ENCODE data around the gene JMJD1C. TPM values are rescaled to one million over a fixed set of nuclear protein-coding genes. Genes with fewer than 3 reads are reported as not detected.

Gene JMJD1C
- total RNA-seq, 2 experiments from 2014 or later = 389 to 399 TPM

DNA sequence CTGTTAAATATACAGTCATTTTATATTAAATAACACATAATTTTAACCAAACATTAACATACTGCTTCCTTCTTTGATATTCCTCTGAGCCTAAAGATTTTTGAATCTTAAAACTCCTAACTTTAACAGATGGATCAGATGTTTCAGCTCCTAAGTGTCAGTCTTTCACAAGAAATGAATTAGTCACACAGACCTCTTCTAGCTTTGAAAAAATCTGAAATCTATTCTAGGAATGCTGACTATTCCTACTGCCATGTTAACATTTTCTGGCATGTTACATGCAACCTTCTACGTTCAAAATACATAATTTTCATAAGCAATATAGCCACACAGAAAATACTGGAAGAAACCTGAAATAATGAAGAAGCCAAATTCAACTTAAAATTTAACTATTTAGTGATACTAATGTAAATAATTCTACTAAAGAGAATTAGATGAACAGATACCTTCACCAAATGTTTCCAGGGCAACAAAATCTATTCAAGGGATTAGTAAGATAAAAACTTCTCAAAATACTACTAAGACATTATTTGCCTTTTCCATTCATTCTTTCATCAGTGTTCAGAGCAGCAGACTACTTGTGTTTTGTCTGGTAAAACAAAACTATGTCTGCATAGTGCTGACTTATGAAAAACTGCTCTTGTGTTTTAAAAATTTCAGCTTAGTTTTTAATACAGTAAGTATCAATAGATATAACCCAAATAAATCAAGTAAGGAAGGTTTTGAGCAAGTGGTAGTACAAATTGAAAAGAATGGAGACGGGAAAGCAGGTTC, 9.2 kb downstream of the JMJD1C start:
- intact Hi-C loops (cut with DNase I, micrococcal nuclease) = no loop called here
- Mint-ChIP-seq H3K4me1 (ENCODE audit: low read depth) (peaks cover 42% of the 10 kb centered on the region), H3K9me3 (no peaks in the 10 kb centered on the region), H3K27me3 (no peaks in the 10 kb centered on the region), H3K4me3 (no peak overlapping the region), H3K36me3 (ENCODE audit: low read depth) (peaks cover 15% of the 10 kb centered on the region), H3K27ac (no peak overlapping the region)
- H3K4me3 ChIP-seq (ENCODE audit: low read length) = no peak overlapping the region
- POLR2A ChIA-PET = no interaction called here
- H3K27ac ChIP-seq (ENCODE audit: low read depth in 1 of 2, low read length in 2 of 2) = no peak overlapping the region
- DNase-seq (no peak), ATAC-seq (ENCODE audit: poor library complexity) (no peak)
- H3K27me3 ChIP-seq (ENCODE audit: control insufficient read depth in 1 of 2, insufficient read depth in 2 of 2, low read length in 2 of 2) = no peaks in the 10 kb centered on the region
- no peaks in the 10 kb centered on the region for H3K36me3 ChIP-seq (ENCODE audit: insufficient read depth, low read length)
- CTCF ChIA-PET = interaction anchor here (1.3 kb wide), 1 partner anchor 173 kb away, joined by 3 read pairs; no protein-coding TSS in a partner anchor
- H3K9me3 ChIP-seq (ENCODE audit: control insufficient read depth in 1 of 2, insufficient read depth in 1 of 2, low read length in 2 of 2) = peaks cover 0 to 4% of the 10 kb centered on the region in 2 experiments
- TF ChIP-seq, protein P1, sequence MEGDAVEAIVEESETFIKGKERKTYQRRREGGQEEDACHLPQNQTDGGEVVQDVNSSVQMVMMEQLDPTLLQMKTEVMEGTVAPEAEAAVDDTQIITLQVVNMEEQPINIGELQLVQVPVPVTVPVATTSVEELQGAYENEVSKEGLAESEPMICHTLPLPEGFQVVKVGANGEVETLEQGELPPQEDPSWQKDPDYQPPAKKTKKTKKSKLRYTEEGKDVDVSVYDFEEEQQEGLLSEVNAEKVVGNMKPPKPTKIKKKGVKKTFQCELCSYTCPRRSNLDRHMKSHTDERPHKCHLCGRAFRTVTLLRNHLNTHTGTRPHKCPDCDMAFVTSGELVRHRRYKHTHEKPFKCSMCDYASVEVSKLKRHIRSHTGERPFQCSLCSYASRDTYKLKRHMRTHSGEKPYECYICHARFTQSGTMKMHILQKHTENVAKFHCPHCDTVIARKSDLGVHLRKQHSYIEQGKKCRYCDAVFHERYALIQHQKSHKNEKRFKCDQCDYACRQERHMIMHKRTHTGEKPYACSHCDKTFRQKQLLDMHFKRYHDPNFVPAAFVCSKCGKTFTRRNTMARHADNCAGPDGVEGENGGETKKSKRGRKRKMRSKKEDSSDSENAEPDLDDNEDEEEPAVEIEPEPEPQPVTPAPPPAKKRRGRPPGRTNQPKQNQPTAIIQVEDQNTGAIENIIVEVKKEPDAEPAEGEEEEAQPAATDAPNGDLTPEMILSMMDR (IDR thresholded peaks at IDR 0.05) = no peak
- H3K4me1 ChIP-seq (ENCODE audit: insufficient read depth, low read length) = no peaks in the 10 kb centered on the region

GRCh38 chr10:63455507-63455906, 10.3 kb downstream of the JMJD1C start:
- peaks cover 0 to 4% of the 10 kb centered on the region in 2 experiments for H3K9me3 ChIP-seq (ENCODE audit: control insufficient read depth in 1 of 2, insufficient read depth in 1 of 2, low read length in 2 of 2)
- DNase-seq (no peak), ATAC-seq (ENCODE audit: poor library complexity) (no peak)
- intact Hi-C loops (cut with DNase I, micrococcal nuclease) = no loop called here
- no peaks in the 10 kb centered on the region for H3K27me3 ChIP-seq (ENCODE audit: control insufficient read depth in 1 of 2, insufficient read depth in 2 of 2, low read length in 2 of 2)
- POLR2A ChIA-PET = no interaction called here
- CTCF ChIA-PET = interaction anchor here (1.3 to 2.6 kb wide), 2 partner anchors 10 to 265 kb away, joined by 5 to 11 read pairs; partner anchors contain the start of gene JMJD1C
- H3K4me3 ChIP-seq (ENCODE audit: low read length) = no peak overlapping the region
- Mint-ChIP-seq H3K36me3 (ENCODE audit: low read depth) (peaks cover 15% of the 10 kb centered on the region), H3K9me3 (no peaks in the 10 kb centered on the region), H3K4me3 (no peak overlapping the region), H3K27me3 (no peaks in the 10 kb centered on the region), H3K4me1 (ENCODE audit: low read depth) (peaks cover 36% of the 10 kb centered on the region), H3K27ac (no peak overlapping the region)
- no peak overlapping the region for H3K27ac ChIP-seq (ENCODE audit: low read depth in 1 of 2, low read length in 2 of 2)
- TF ChIP-seq, protein P1 (IDR thresholded peaks at IDR 0.05) = no peak
- H3K36me3 ChIP-seq (ENCODE audit: insufficient read depth, low read length) = no peaks in the 10 kb centered on the region
- H3K4me1 ChIP-seq (ENCODE audit: insufficient read depth, low read length) = no peaks in the 10 kb centered on the region

DNA sequence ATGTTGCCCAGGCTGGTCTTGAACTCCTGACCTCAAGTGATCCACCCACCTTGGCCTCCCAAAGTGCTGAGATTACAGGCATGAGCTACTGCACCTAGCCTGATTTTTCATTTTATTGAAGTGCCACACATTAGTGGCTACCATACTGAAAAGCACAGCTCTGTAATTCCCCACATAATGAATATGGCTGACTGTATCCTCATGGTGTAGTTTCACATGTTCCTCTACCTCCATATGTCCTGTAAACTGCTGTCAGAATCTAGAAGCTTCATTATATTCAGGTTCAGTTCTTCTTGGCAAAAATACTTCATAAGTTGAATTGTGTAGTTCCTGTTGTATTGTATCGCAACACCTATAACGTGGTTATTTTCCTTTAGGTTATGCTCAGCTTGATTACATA, 11.1 kb downstream of the JMJD1C start:
- no peaks in the 10 kb centered on the region for H3K9me3 Mint-ChIP-seq
- H3K27me3 ChIP-seq (ENCODE audit: control insufficient read depth in 1 of 2, insufficient read depth in 2 of 2, low read length in 2 of 2) = no peaks in the 10 kb centered on the region
- no peak overlapping the region for H3K4me3 Mint-ChIP-seq
- no peak overlapping the region for H3K27ac Mint-ChIP-seq
- H3K9me3 ChIP-seq (ENCODE audit: control insufficient read depth in 1 of 2, insufficient read depth in 1 of 2, low read length in 2 of 2) = peaks cover 0 to 4% of the 10 kb centered on the region in 2 experiments
- DNase-seq (no peak), ATAC-seq (ENCODE audit: poor library complexity) (no peak)
- H3K36me3 ChIP-seq (ENCODE audit: insufficient read depth, low read length) = no peaks in the 10 kb centered on the region
- H3K4me1 ChIP-seq (ENCODE audit: insufficient read depth, low read length) = no peaks in the 10 kb centered on the region
- no peak overlapping the region for H3K27ac ChIP-seq (ENCODE audit: low read depth in 1 of 2, low read length in 2 of 2)
- intact Hi-C loops (cut with DNase I, micrococcal nuclease) = no loop called here
- CTCF ChIA-PET = interaction anchor here (1.3 to 2.6 kb wide), 2 partner anchors 11 to 266 kb away, joined by 5 to 11 read pairs; partner anchors contain the start of gene JMJD1C
- no peak overlapping the region for H3K4me3 ChIP-seq (ENCODE audit: low read length)
- H3K27me3 Mint-ChIP-seq = no peaks in the 10 kb centered on the region
- peaks cover 15% of the 10 kb centered on the region for H3K36me3 Mint-ChIP-seq (ENCODE audit: low read depth)
- peaks cover 36% of the 10 kb centered on the region for H3K4me1 Mint-ChIP-seq (ENCODE audit: low read depth)
- TF ChIP-seq, protein P1 (IDR thresholded peaks at IDR 0.05) = no peak
- POLR2A ChIA-PET = interaction anchor here (0.7 to 1.1 kb wide), 2 partner anchors 9 to 20 kb away, joined by 3 to 4 read pairs; no protein-coding TSS in a partner anchor

All from CD4-positive, alpha-beta T cell (primary cell).